PFSK-1 (cell line): ENCODE data around the gene ARF1.

ENCODE experiments used
- FOXP2 ChIP-seq: optimal IDR thresholded peaks from 2 replicates; pipeline ENCODE3; 2011; ENCODE audit warnings: borderline replicate concordance, control low read depth, inconsistent platforms; ENCODE audit not compliant: insufficient read depth; ENCODE audit errors: extremely low read length, extremely low read depth
- POLR2AphosphoS5 ChIP-seq: IDR thresholded peaks from 2 replicates; pipeline ENCODE4 v1.6.1; 2012; ENCODE audit warnings: low read depth, mild to moderate bottlenecking, control low read depth, low read length, moderate library complexity
- REST ChIP-seq, 2 experiments: IDR thresholded peaks; 2 replicates each; pipeline versions ENCODE4 v1.6.1 to v1.8.0; 2011 to 2012; ENCODE audit warnings: low read depth in 2 of 2, low read length in 2 of 2, control low read depth in 1 of 2, inconsistent platforms in 1 of 2, mild to moderate bottlenecking in 1 of 2, moderate library complexity in 1 of 2; ENCODE audit not compliant: insufficient read depth in 1 of 2
- SIN3A ChIP-seq: IDR thresholded peaks from 2 replicates; pipeline ENCODE4 v1.6.1; 2012; ENCODE audit warnings: mild to moderate bottlenecking, low read length, moderate library complexity, borderline replicate concordance; ENCODE audit not compliant: insufficient read depth
- TAF1 ChIP-seq: IDR thresholded peaks from 2 replicates; pipeline ENCODE4 v1.6.1; 2012; ENCODE audit warnings: low read length, control low read depth, borderline replicate concordance; ENCODE audit not compliant: insufficient read depth

The ARF1 gene

GRCh38 chr1:228139406-228139930, 57.0 kb downstream of the ARF1 start:
- TF ChIP-seq TAF1 (no peak), SIN3A (0 out of 2 replicates have a peak, but pooled peaks have one; percentile 9)

GRCh38 chr1:228139931-228140723, 57.6 kb downstream of the ARF1 start, which contains the start of gene GUK1:
Gene GUK1, plus strand, starts transcription at chr1:228140279. Its CDS starts 24 bp downstream, at chr1:228140303.
- TF ChIP-seq POLR2AphosphoS5 (peak; percentile 71), SIN3A (0 out of 2 replicates have a peak, but pooled peaks have one; percentile 8), REST (IDR thresholded peaks at IDR 0.05; ENCODE audit: insufficient read depth in 1 of 2, low read depth in 2 of 2, low read length in 2 of 2) (no peak), FOXP2 (no peak), TAF1 (peak; percentile 85)

- no peak for TF ChIP-seq REST (IDR thresholded peaks at IDR 0.05; ENCODE audit: insufficient read depth in 1 of 2, low read depth in 2 of 2, low read length in 2 of 2)
- no peak for TF ChIP-seq SIN3A
- TF ChIP-seq TAF1 = no peak
- TF ChIP-seq FOXP2 = no peak
- no peak for TF ChIP-seq POLR2AphosphoS5
Observed at GRCh38 chr1:228140724-228141225, 58.3 kb downstream of the ARF1 start.

- TF ChIP-seq SIN3A = 0 out of 2 replicates have a peak, but pooled peaks have one; percentile 16
- no peak for TF ChIP-seq TAF1
- no peak for TF ChIP-seq POLR2AphosphoS5
- no peak for TF ChIP-seq FOXP2
Observed at GRCh38 chr1:228141226-228142044, 58.9 kb downstream of the ARF1 start.

- TF ChIP-seq SIN3A (no peak), POLR2AphosphoS5 (no peak), FOXP2 (no peak), REST (IDR thresholded peaks at IDR 0.05; ENCODE audit: insufficient read depth in 1 of 2, low read depth in 2 of 2, low read length in 2 of 2) (no peak), TAF1 (no peak)
Observed at GRCh38 chr1:228142155-228142691, 59.7 kb downstream of the ARF1 start.
